Astrocyte (in vitro differentiated cells and primary cell): ENCODE data around the gene KDM7A. TPM values are rescaled to one million over a fixed set of nuclear protein-coding genes. Genes with fewer than 3 reads are reported as not detected.

Experiments used
- DNase-seq: peaks from one replicate; pipeline ENCODE4 v3.0.0-alpha.2; 2010; ENCODE audit warnings: low read depth
- FAIRE-seq: peaks from 2 replicates; lab custom pipeline; 2011; peaks lifted over from hg19 to GRCh38; lab: Jason Lieb, UNC
- H2AFZ ChIP-seq: 2 replicates; pipeline ENCODE4 v1.6.0; 2012; ENCODE audit warnings: low read depth, low read length, inconsistent platforms
- H3K27ac ChIP-seq: 2 replicates; pipeline ENCODE4 v1.5.1; 2011; ENCODE audit warnings: low read depth, low read length, inconsistent platforms
- H3K27me3 ChIP-seq: 2 replicates; pipeline ENCODE4 v1.6.0; 2011; ENCODE audit warnings: low read length, inconsistent platforms; ENCODE audit not compliant: insufficient read depth
- H3K36me3 ChIP-seq: 2 replicates; pipeline ENCODE4 v1.5.1; 2011; ENCODE audit warnings: low read length, inconsistent platforms; ENCODE audit not compliant: insufficient read depth
- H3K4me1 ChIP-seq: 2 replicates; pipeline ENCODE4 v1.5.1; 2011; ENCODE audit warnings: low read length, inconsistent platforms; ENCODE audit not compliant: insufficient read depth
- H3K4me2 ChIP-seq: 2 replicates; pipeline ENCODE4 v1.6.0; 2012; ENCODE audit warnings: low read length, inconsistent platforms
- H3K4me3 ChIP-seq: 2 replicates; pipeline ENCODE4 v1.5.1; 2011; ENCODE audit warnings: low read depth, mild to moderate bottlenecking, low read length, inconsistent platforms; ENCODE audit not compliant: insufficient read depth
- H3K79me2 ChIP-seq: 2 replicates; pipeline ENCODE4 v1.6.0; 2012; ENCODE audit warnings: mild to moderate bottlenecking, low read length, inconsistent platforms; ENCODE audit not compliant: insufficient read depth
- H3K9ac ChIP-seq: 2 replicates; pipeline ENCODE4 v1.6.0; 2012; ENCODE audit warnings: mild to moderate bottlenecking, low read length, inconsistent platforms
- H3K9me3 ChIP-seq: 2 replicates; pipeline ENCODE4 v1.5.1; 2012; ENCODE audit warnings: low read depth, mild to moderate bottlenecking, low read length, inconsistent platforms; ENCODE audit not compliant: insufficient read depth
- H4K20me1 ChIP-seq: 2 replicates; pipeline ENCODE4 v1.6.0; 2012; ENCODE audit warnings: low read length, inconsistent platforms; ENCODE audit not compliant: insufficient read depth
- H3K27ac Mint-ChIP-seq: one replicate; pipeline ENCODE4 v1.8.0; 2021; ENCODE audit warnings: mild to moderate bottlenecking, mixed read lengths; ENCODE audit not compliant: unreplicated experiment
- H3K27me3 Mint-ChIP-seq: one replicate; pipeline ENCODE4 v1.8.0; 2021; ENCODE audit warnings: low read depth, mixed read lengths; ENCODE audit not compliant: unreplicated experiment
- H3K36me3 Mint-ChIP-seq: one replicate; pipeline ENCODE4 v1.8.0; 2021; ENCODE audit warnings: low read depth, mixed read lengths; ENCODE audit not compliant: unreplicated experiment
- H3K4me1 Mint-ChIP-seq: one replicate; pipeline ENCODE4 v1.8.0; 2021; ENCODE audit warnings: low read depth, mixed read lengths; ENCODE audit not compliant: unreplicated experiment
- H3K4me3 Mint-ChIP-seq: one replicate; pipeline ENCODE4 v1.8.0; 2021; ENCODE audit warnings: mild to moderate bottlenecking, moderate library complexity, mixed read lengths; ENCODE audit not compliant: unreplicated experiment
- H3K9me3 Mint-ChIP-seq: one replicate; pipeline ENCODE4 v1.8.0; 2021; ENCODE audit warnings: mild to moderate bottlenecking, mixed read lengths; ENCODE audit not compliant: unreplicated experiment
- EZH2 ChIP-seq: IDR thresholded peaks from 2 replicates; pipeline ENCODE4 v1.6.1; 2012; ENCODE audit warnings: mild to moderate bottlenecking, low read length, inconsistent platforms; ENCODE audit not compliant: insufficient read depth
- total RNA-seq: library from RNA; stranded (reverse); gene quantifications from 2 replicates; pipeline ENCODE4 v1.2.1, GENCODE V29; 2021
- TF ChIP-seq, protein P1 (sequence below): IDR thresholded peaks from 2 replicates; pipeline ENCODE4 v1.5.1; 2011; ENCODE audit warnings: low read depth, mild to moderate bottlenecking, inconsistent platforms, low read length, moderate library complexity; ENCODE audit not compliant: insufficient read depth

KDM7A gene
- total RNA-seq, 1 donor from 2014 or later = 5.4 TPM

DNA sequence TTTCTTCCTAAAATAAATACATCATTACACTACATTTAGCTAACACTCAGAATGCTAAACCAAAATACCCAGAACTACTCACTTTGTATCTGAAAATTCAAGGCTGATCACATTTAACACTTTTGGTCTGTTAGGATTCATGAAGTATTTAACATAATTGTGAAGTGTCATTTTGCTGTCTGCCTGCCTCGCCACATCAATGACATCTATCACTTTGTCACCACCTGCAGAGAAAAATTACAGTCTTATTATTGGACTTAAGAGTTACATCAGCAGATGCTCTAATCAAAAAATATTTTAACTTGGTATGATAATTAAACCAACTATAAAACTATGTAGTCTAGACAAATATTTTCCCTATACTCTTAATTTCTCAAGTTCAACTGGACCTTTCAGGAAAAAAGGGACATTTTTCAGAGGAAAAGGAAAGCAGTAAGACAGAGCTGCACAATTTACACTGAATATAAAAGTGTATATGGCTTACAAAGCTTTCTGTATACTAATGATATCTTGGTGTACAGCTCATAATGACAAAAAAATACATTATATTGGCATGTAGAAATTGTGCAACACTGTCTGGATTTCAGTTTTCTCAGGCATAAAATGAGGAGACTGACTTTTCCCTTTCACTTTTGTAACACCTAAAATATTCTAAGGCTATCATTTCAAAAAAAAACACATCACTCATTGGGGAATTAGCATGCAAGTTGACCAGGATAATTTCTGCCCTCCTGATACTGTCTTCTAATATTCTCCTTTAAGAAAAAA lies 49.2 kb downstream of the KDM7A start:
- no peak for TF ChIP-seq EZH2
- TF ChIP-seq, protein P1, sequence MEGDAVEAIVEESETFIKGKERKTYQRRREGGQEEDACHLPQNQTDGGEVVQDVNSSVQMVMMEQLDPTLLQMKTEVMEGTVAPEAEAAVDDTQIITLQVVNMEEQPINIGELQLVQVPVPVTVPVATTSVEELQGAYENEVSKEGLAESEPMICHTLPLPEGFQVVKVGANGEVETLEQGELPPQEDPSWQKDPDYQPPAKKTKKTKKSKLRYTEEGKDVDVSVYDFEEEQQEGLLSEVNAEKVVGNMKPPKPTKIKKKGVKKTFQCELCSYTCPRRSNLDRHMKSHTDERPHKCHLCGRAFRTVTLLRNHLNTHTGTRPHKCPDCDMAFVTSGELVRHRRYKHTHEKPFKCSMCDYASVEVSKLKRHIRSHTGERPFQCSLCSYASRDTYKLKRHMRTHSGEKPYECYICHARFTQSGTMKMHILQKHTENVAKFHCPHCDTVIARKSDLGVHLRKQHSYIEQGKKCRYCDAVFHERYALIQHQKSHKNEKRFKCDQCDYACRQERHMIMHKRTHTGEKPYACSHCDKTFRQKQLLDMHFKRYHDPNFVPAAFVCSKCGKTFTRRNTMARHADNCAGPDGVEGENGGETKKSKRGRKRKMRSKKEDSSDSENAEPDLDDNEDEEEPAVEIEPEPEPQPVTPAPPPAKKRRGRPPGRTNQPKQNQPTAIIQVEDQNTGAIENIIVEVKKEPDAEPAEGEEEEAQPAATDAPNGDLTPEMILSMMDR = no peak
- FAIRE-seq (no peak), DNase-seq (no peak)
- Histone ChIP-seq H3K4me3 (no peak overlapping the region), H3K9me3 (no peaks in the 10 kb centered on the region), H3K27ac (no peak overlapping the region), H2AFZ (no peak overlapping the region), H4K20me1 (no peaks in the 10 kb centered on the region), H3K36me3 (peaks cover 4% of the 10 kb centered on the region), H3K4me2 (no peak overlapping the region), H3K4me1 (no peaks in the 10 kb centered on the region), H3K9ac (no peak overlapping the region), H3K79me2 (no peaks in the 10 kb centered on the region), H3K27me3 (no peaks in the 10 kb centered on the region)
- no peaks in the 10 kb centered on the region for H3K4me1 Mint-ChIP-seq
- H3K36me3 Mint-ChIP-seq = peaks cover 19% of the 10 kb centered on the region
- H3K4me3 Mint-ChIP-seq = no peak overlapping the region
- no peaks in the 10 kb centered on the region for H3K27me3 Mint-ChIP-seq
- H3K9me3 Mint-ChIP-seq = no peaks in the 10 kb centered on the region
- no peak overlapping the region for H3K27ac Mint-ChIP-seq

GRCh38 chr7:140126435-140127034 lies 50.2 kb downstream of the KDM7A start:
- Histone ChIP-seq H3K79me2 (no peaks in the 10 kb centered on the region), H3K27ac (no peak overlapping the region), H3K27me3 (no peaks in the 10 kb centered on the region), H3K9me3 (no peaks in the 10 kb centered on the region), H4K20me1 (no peaks in the 10 kb centered on the region), H3K9ac (no peak overlapping the region), H3K36me3 (peaks cover 4% of the 10 kb centered on the region), H3K4me1 (no peaks in the 10 kb centered on the region), H3K4me2 (no peak overlapping the region), H3K4me3 (no peak overlapping the region), H2AFZ (no peak overlapping the region)
- no peaks in the 10 kb centered on the region for H3K4me1 Mint-ChIP-seq
- H3K27ac Mint-ChIP-seq = no peak overlapping the region
- FAIRE-seq = no peak
- no peaks in the 10 kb centered on the region for H3K27me3 Mint-ChIP-seq
- TF ChIP-seq EZH2 = no peak
- TF ChIP-seq, protein P1 = no peak
- no peak overlapping the region for H3K4me3 Mint-ChIP-seq
- H3K36me3 Mint-ChIP-seq = peaks cover 18% of the 10 kb centered on the region
- no peak for DNase-seq
- no peaks in the 10 kb centered on the region for H3K9me3 Mint-ChIP-seq

GRCh38 chr7:140122965-140123364 lies 53.8 kb downstream of the KDM7A start:
- H3K4me1 ChIP-seq = no peaks in the 10 kb centered on the region
- no peaks in the 10 kb centered on the region for H3K9me3 ChIP-seq
- no peaks in the 10 kb centered on the region for H4K20me1 ChIP-seq
- Mint-ChIP-seq H3K36me3 (peaks cover 11% of the 10 kb centered on the region), H3K9me3 (no peaks in the 10 kb centered on the region), H3K27ac (no peak overlapping the region), H3K4me1 (no peaks in the 10 kb centered on the region), H3K27me3 (no peaks in the 10 kb centered on the region), H3K4me3 (no peak overlapping the region)
- no peak overlapping the region for H3K4me2 ChIP-seq
- DNase-seq (no peak), FAIRE-seq (no peak)
- H3K27me3 ChIP-seq = no peaks in the 10 kb centered on the region
- H3K79me2 ChIP-seq = no peaks in the 10 kb centered on the region
- H3K4me3 ChIP-seq = no peak overlapping the region
- H2AFZ ChIP-seq = no peak overlapping the region
- H3K27ac ChIP-seq = no peak overlapping the region
- TF ChIP-seq, protein P1 = no peak
- TF ChIP-seq EZH2 = no peak
- H3K36me3 ChIP-seq = no peaks in the 10 kb centered on the region
- no peak overlapping the region for H3K9ac ChIP-seq
